ENCODE results near the gene AKAP13.

The AKAP13 gene

DNA sequence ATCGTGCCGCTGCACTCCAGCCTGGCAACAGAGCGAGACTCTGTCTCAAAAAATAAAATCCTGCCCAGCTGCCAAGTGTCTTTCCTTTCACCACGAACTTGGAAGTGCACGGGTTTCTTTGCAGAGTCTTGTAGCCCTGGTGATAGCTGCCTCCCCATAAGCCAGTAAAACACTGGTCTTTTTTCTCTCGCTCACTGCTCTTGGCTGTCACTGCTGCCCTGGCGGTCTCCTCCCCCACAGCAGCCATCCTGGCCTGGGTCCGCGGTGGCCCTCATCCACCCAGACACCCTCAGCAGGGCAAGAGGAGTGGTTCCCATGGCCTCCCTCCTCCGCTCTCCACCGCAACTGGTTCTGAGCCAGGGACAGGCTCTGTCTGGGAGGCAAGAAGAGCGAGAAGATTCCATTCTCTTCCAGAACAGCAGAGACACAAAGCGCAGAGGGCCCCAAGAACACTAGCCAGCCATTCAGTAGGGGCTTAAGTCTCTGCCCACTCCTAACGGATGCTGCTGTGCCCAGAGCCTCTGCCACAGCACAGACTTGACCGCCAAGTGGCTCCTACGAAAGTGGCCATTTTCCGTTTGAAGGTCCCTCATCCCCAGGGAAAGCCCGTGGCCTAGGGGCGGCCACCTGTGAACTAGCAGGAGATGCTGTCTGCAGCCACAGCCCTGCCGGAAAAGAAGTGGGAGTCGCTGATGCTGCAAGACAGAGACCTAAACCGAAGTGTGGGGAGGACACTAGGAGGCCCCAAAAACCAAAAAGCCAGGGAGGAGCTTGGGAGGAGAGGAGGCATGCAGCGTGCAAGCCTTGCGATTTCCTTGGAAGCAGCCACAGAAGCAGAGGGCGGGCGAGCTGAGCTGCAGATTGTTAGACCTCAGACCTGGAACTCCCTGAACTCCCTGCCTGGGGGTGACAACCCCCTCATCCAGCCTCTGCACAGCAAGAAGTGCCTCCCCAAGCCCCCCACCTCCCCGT is 370.2 kb downstream of the AKAP13 start:
- no peak for DNase-seq

- DNase-seq: no peak
Observed at GRCh38 chr15:85751291-85752123, 371.1 kb downstream of the AKAP13 start.

GRCh38 chr15:85752124-85752475 is 371.7 kb downstream of the AKAP13 start:
- DNase-seq: no peak

DNA sequence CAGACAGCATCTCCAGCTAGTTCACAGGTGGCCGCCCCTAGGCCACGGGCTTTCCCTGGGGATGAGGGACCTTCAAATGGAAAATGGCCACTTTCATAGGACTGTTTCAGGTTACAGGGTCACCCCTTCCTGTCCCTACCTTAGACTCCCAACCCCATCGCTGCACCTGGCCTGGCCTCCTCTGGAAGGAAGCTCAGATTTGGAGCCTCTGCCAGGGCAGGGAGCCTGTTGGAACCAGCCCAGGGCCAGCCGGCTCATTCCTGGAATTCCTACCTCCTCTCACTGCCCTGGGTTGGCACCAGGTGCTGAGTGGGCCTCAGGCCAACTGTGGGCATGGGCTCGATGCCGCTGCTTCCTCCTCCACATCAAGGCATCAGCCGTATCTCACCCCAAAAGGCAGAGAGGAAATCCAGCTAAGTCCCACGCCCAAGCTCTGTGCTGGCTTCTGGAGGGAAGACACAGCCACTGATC is 372.1 kb downstream of the AKAP13 start:
- no peak for DNase-seq

GRCh38 chr15:85753261-85753660 is 372.9 kb downstream of the AKAP13 start:
- no peak for DNase-seq

DNA sequence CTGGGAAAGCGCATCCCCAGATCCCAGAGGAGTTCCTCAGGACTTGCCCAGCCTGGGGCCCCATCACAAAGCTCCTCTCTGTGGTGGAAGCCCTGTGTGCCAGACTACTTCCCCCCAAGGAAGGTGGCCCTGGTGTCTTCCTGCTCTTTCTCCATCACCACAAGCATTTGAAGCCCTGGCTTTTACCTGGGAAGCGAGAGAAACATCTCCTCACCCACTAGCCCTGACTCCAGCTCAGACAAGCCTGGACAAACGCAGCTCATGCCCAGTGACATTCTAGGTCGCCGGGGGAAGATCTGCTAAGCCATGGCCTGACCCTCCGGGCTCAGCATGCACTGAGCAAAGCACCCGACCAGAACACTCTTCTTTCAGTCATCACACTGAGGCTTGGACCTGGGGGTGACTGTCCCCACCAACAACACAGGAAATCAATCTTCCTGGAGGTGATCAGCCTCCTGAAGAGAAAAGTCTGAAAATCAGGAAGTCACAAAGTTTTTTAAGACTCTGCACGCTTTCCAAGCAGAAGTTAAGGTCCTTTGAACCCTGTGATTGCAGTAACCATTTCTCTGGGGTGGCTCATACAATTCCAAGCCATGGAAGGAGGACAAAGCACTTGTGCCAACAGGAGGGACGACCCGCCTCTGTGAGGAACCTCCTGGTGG is 373.5 kb downstream of the AKAP13 start:
- DNase-seq: no peak

- no peak for DNase-seq
Observed at GRCh38 chr15:85754989-85755388, 374.6 kb downstream of the AKAP13 start.

DNA sequence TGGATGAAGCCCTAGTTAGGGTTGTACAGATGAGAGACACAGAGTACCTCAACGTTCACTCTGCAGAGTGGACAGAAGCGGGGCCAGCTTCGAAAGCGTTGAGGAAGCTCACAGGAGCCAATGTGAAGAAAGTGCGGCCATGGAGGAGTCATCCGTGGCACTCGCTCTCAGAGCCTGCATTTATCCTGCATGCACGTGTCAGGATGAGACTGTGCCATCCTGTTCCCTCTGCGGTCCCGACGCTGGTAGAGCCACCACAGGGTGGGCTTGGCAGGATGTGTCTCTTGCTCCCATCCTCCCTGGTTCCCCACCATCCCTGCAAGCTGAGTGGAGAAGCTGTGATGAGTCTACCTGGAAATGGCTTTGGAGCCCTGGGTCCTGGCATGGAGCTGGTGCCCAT is 375.1 kb downstream of the AKAP13 start:
- no peak for DNase-seq

- no peak for DNase-seq
Observed at GRCh38 chr15:85755942-85756341, 375.5 kb downstream of the AKAP13 start.

DNA sequence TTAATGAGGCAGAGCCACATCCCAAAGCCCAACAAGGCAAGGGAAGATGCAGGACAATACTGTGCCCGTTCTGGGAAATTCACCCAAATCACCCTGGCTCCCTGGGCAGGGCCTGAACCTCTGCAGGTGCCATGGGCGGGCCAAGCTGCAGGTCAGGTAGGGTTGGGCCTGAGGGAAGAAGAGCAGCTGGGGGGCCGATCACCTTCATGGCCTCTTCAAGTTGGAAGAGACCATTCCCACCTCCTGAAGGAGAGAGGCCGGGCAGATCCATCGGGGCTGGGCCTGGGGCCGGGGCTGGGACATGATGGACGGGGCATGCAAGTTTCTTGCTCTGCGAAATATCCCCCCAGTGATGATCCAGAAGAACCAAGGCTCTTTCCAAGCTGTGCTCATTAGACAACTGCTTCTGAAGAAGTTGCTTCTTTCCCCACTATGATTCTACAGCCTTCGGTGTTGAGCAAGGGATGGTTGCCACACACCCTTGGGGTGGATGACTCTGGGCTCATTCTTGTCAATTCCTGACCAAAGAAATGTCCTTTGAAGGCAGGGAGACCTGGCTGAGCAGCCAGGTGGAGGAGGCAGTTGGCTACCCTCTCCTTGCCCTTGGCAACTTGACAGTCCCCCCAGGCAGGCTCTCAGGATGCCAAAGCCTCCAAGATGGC is 376.1 kb downstream of the AKAP13 start:
- DNase-seq: no peak

DNA sequence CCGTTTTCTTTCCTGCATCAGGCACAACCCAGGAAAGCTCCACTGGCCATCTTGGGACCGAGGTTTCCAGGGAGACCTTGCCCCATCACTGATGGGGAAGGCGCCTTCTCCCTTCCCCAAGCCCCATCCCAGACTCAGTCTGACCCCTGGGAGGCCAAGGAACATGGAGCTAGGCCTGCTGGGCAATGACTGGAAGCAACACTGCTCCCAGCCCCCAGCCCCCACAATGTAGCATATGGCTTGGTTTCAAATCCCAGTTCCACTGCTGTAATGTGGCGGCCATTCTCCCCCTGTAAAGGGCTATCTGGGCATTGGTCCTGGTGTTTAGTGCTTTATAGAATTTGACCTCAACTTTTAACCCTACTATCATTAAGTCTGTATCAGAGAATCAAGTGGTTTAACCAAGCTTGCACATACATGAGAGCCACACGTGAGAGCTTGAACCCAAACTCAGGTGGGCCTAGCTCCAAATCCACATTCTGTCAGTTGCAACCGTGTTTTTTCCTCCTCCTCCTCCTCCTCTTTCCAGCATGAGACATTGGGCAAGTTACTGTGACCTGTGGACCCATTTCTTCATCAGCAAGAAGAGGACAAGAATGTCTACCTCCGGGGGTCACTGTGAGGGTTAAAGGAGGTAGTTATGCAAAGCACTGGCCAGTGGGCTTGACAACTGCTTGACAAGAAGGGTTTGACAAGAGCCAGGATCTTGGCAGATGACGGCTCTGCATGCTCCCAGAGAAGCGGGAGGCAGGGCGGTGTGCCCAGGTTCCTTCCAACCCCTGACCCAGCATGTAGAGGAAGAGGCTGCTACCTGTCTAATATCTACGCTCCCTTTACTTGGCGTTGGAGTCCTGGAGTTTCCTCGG is 376.9 kb downstream of the AKAP13 start:
- DNase-seq: no peak

DNA sequence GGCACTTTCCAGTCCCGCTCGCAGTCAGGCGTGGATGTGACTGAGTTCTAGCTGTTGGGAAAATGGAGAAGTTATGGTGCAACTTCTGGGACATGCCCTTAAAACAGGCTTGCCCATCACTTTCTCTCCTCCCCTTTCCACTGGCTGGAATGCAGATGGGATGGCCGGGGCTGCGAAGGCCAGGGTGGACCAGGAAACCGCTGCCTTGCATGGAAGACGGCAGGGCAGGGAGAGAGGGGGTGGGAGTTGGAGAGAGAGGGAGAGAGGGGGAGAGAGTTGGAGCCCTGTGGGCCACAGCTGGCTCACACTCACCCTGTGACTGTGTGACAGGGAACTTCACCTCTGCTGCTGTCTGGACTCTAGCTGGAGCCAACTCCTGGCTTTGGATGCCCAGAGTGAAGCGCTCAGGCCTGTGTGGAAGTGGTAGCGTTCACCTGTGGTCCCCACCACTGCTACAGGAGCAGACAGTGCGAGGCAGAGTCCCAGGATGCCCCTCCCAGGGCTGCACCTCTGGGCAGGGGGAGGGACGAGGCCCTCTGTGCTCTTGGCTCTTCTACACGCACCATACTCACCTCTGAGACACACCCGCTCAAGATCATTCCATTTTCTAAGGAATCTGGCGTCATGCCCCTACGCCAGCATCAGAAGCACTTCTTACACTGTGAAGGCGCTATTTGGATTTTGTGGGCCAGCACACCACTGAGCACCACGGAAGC is 377.7 kb downstream of the AKAP13 start:
- no peak for DNase-seq

GRCh38 chr15:85758655-85758978 is 378.2 kb downstream of the AKAP13 start:
- no peak for DNase-seq

DNA sequence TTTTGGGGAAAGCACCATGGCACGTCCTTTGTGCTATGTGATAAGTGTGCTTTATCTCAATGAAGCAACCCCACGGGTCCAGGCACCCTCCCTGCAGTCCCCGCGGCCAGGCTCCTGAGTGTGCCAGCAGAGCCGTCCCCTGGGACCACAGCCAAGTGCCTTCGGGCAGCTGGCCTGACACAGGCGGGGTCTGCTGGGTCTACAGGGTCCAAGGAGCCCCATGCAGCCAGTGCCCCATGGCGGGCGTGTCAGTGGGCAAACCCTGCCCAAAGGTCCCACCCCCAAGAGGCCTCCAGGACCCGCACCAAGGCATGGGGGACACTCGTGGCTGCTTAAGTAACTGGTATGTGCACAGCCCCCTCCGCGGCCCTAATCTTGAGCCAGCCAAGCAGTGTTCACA is 379.0 kb downstream of the AKAP13 start:
- DNase-seq: no peak

DNA sequence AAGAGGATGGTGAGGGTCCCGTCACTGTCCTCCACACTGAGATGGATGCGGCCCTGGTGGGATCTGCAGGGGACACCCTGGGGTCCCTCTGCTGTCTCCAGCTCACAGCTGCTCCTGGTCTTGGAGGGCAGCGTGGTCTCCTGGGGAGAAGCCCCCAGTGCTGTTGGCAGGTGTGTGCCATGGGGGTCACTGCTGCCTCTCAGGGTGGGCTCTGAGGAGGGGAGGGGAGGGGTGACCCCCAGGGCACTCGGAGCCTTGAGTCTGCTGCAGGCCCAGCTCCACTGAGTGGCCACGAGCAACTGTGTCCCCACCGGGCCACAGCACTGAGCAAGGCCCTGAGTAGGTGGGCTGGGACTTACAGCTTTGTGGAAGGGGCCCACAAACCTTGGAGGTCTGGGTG is 379.6 kb downstream of the AKAP13 start:
- DNase-seq: no peak

- DNase-seq: no peak
Observed at GRCh38 chr15:85760531-85761371, 380.3 kb downstream of the AKAP13 start.

DNA sequence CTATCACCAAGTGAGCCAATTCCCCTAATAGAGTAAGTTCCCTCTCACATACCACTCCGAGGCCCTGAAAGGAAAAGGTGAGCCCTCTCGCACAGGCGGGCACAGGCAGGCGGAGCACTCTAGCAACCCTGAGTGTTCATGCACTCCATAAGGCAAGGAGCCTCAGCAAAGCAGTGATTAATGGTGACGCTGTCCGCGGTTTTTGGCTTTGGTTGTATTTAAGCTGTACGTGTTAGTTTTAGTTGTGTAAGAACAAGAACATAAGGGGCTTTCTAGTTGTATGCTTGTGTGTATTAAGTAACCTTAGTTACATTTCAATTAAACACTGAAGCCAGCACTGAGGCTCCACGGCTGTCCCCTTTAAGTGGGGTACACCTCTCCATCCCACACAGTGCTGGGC is 381.2 kb downstream of the AKAP13 start:
- no peak for DNase-seq

DNA sequence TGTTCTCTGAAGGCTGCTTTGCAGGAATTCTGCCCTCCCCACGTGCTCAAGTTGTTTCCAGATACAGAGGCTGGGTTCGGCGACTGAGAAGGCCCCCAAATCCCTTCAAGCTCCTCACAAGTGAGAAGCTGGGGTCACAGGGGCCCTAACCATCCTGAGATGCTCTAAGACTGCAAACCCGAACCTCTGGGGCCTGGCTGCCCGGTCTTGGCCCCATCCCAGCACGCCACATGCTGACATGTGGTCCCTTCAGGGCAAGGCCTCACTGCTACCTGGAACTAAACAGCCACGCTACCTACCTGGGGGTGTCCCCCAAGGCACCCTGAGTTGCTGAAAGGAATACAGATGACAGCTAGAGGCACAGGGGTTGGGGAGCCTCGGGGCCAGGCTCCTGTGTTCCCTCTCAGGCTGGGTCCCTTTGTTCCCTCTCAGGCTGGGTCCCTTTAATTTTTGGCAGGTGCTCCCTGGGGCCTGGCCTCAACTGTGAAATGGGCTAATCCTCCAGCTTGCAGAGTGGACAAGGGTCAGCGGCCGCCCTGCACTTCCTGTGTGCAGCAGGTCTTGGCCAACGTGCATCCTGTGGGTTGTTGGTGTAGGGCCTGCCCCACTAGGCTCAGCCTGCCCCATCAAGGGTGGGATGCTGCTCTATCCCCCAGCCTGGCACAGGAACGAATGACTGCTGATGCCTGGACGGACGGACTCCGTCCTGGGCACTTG is 381.8 kb downstream of the AKAP13 start:
- no peak for DNase-seq

DNA sequence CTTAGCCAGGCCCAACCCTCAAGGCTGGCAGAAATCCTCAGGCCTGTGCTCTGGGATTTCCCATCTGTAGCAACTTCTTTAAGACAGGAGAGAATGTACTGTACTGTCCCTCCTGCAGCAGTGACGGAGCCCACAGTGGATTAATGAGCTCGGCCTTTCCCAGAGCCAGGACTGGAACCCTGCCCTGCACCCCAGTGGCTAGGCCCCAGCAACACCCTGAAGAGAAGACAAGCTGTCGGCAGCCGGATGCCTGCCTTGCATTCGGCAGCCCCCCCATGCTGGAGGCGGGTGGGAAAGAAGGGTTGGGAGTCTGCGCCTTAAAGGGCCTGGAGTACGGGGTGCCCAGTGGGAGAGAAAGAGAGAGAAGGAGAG is 382.3 kb downstream of the AKAP13 start:
- DNase-seq: no peak

GRCh38 chr15:85763157-85763556 is 382.8 kb downstream of the AKAP13 start:
- no peak for DNase-seq

Measured in SIG-M5 (cell line).